ENCODE data around the gene CDKL2. TPM values are rescaled to one million over a fixed set of nuclear protein-coding genes. Genes with fewer than 3 reads are reported as not detected.

Gene CDKL2
- total and polyA plus RNA-seq, 8 donors = 2.2 to 22.6 (median 6.0) TPM

GRCh38 chr4:75566911-75567310, 63.4 kb downstream of the CDKL2 start:
- no peak for TF ChIP-seq CTCF (IDR thresholded peaks at IDR 0.05)
- Histone ChIP-seq H3K4me3 (no peak overlapping the region), H3K27me3 (no peaks in the 10 kb centered on the region), H3K36me3 (no peaks in the 10 kb centered on the region), H3K9me3 (no peaks in the 10 kb centered on the region), H3K27ac (no peak overlapping the region), H3K4me1 (no peaks in the 10 kb centered on the region)
- ATAC-seq (no peak), DNase-seq (no peak)
- intact Hi-C loops (cut with DNase I) = no loop called here

GRCh38 chr4:75565481-75565880, 64.8 kb downstream of the CDKL2 start:
- no peak overlapping the region for H3K27ac ChIP-seq
- no peak for TF ChIP-seq CTCF (IDR thresholded peaks at IDR 0.05)

GRCh38 chr4:75564023-75564422, 66.3 kb downstream of the CDKL2 start:
- Histone ChIP-seq H3K4me1 (no peaks in the 10 kb centered on the region), H3K4me3 (no peak overlapping the region), H3K27me3 (no peaks in the 10 kb centered on the region), H3K27ac (no peak overlapping the region), H3K36me3 (no peaks in the 10 kb centered on the region), H3K9me3 (no peaks in the 10 kb centered on the region)
- TF ChIP-seq CTCF (IDR thresholded peaks at IDR 0.05) = no peak
- DNase-seq (no peak), ATAC-seq (no peak)
- intact Hi-C loops (cut with DNase I) = no loop called here

More at GRCh38 chr4:75565481-75565880, 64.8 kb downstream of the CDKL2 start:
- DNase-seq (no peak), ATAC-seq (no peak)
- Histone ChIP-seq H3K4me1 (no peaks in the 10 kb centered on the region), H3K4me3 (no peak overlapping the region), H3K9me3 (no peaks in the 10 kb centered on the region), H3K27me3 (no peaks in the 10 kb centered on the region), H3K36me3 (no peaks in the 10 kb centered on the region)
- intact Hi-C loops (cut with DNase I) = no loop called here

- Histone ChIP-seq H3K27me3 (no peaks in the 10 kb centered on the region), H3K4me3 (no peak overlapping the region), H3K27ac (no peak overlapping the region), H3K9me3 (no peaks in the 10 kb centered on the region), H3K4me1 (no peaks in the 10 kb centered on the region), H3K36me3 (no peaks in the 10 kb centered on the region)
- ATAC-seq (peak; percentile 86), DNase-seq (no peak)
- intact Hi-C loops (cut with DNase I) = no loop called here
- no peak for TF ChIP-seq CTCF (IDR thresholded peaks at IDR 0.05)
Observed at GRCh38 chr4:75561789-75562188, 68.5 kb downstream of the CDKL2 start.

- Histone ChIP-seq H3K27ac (no peak overlapping the region), H3K36me3 (no peaks in the 10 kb centered on the region), H3K27me3 (peaks cover 0 to 4% of the 10 kb centered on the region in 2 donors), H3K4me1 (no peaks in the 10 kb centered on the region), H3K4me3 (no peak overlapping the region), H3K9me3 (no peaks in the 10 kb centered on the region)
- TF ChIP-seq CTCF (IDR thresholded peaks at IDR 0.05) = no peak
- intact Hi-C loops (cut with DNase I) = no loop called here
- DNase-seq = no peak
- no peak for ATAC-seq
Observed at GRCh38 chr4:75557696-75558095, 72.6 kb downstream of the CDKL2 start.

Data from left lung (tissue), 10 donors.